Lower leg skin (tissue), 3 donors: Measurements from ENCODE around the gene PTPN13.

Source experiments
- CTCF ChIP-seq, 3 donors: fragments of 450-650 bp; IDR thresholded peaks; one replicate each; pipeline ENCODE4 v1.5.1; 2016; ENCODE audit warnings: antibody characterized with exemption in 3 of 3, mild to moderate bottlenecking in 3 of 3, moderate library complexity in 2 of 3
- POLR2A ChIP-seq, 2 donors: fragments of 450-650 bp; IDR thresholded peaks; one replicate each; pipeline ENCODE4 v1.6.1; 2016 to 2017; ENCODE audit warnings: antibody characterized with exemption in 2 of 2, mild to moderate bottlenecking in 1 of 2, moderate library complexity in 1 of 2

- no peak for TF ChIP-seq CTCF (IDR thresholded peaks at IDR 0.05)
- TF ChIP-seq POLR2A (IDR thresholded peaks at IDR 0.05), result no peak
Observed at GRCh38 chr4:86614865-86615264, 20.8 kb downstream of the PTPN13 start.
